D721Med (cell line): ENCODE data around the gene TSPAN33.

Source experiments
- DNase-seq: peaks from one replicate; pipeline ENCODE4 v3.0.0; 2011; ENCODE audit warnings: low spot score; ENCODE audit not compliant: insufficient read length
- FAIRE-seq: peaks from 2 replicates; lab custom pipeline; 2011; peaks lifted over from hg19 to GRCh38; lab: Jason Lieb, UNC
- TF ChIP-seq, protein P1 (sequence below): IDR thresholded peaks from 2 replicates; pipeline ENCODE4 v1.5.1; 2012; ENCODE audit warnings: mild to moderate bottlenecking, control low read depth; ENCODE audit not compliant: insufficient read depth; ENCODE audit errors: missing control alignments

Gene TSPAN33

DNA sequence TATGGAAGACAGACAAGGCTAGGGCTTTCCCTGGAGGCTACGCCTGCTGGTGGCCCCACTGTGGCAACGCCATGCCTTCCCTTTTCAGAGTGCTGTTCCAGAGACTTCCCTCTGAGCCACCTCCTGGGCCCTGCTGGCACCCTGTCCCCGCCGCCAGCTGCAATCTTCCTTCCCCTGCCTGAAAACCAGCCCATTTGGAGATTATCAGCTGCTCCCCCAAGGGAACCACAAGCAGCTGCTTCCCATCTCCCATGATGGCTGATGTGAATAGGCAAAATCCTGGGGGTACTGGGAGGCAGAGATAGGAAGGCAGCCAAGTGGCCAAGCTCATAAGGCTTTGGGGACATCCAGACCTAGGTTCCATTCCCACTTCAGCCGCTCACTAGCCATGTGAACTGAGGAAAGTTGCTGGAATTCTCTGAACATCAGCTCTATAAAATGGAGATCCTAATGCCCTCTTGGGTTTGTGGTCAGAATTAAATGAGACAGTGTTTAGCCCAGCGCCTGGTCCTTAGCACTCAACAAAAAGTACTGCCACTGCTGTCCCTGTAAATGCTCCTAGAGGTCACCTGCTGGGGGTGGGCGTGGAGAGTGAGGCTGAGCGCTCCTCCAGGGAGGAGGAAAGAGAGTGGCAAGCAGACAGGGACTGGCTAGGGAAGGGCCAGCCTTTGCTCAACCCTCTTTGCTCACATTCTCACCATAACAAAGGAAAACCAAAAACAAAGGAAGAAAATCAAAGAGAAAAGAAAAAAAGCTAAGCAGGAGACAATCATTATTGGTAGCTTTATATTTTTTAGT, 5.9 kb downstream of the TSPAN33 start:
- no peak for DNase-seq
- TF ChIP-seq, protein P1, sequence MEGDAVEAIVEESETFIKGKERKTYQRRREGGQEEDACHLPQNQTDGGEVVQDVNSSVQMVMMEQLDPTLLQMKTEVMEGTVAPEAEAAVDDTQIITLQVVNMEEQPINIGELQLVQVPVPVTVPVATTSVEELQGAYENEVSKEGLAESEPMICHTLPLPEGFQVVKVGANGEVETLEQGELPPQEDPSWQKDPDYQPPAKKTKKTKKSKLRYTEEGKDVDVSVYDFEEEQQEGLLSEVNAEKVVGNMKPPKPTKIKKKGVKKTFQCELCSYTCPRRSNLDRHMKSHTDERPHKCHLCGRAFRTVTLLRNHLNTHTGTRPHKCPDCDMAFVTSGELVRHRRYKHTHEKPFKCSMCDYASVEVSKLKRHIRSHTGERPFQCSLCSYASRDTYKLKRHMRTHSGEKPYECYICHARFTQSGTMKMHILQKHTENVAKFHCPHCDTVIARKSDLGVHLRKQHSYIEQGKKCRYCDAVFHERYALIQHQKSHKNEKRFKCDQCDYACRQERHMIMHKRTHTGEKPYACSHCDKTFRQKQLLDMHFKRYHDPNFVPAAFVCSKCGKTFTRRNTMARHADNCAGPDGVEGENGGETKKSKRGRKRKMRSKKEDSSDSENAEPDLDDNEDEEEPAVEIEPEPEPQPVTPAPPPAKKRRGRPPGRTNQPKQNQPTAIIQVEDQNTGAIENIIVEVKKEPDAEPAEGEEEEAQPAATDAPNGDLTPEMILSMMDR = no peak
- no peak for FAIRE-seq

DNA sequence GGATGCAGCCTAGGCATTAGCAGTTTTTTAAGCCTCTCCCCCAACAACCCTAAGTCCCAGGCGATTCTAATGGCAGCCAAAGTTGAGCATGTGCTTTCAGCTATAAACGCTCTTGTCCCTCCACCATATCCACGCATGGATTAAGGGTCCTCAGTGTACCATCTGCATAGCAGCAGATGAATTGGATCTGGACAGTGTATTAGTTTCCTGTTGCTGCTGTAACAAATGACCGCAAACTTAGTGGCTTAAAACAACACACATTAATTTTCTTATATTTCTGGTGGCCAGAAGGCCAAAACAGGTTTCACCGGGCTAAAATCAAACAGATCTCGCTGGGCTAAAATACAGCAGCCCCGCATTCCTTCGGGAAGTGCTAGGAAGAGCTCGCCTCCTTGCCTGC, 13.1 kb downstream of the TSPAN33 start:
- FAIRE-seq (no peak), DNase-seq (no peak)
- TF ChIP-seq, protein P1 = no peak

DNA sequence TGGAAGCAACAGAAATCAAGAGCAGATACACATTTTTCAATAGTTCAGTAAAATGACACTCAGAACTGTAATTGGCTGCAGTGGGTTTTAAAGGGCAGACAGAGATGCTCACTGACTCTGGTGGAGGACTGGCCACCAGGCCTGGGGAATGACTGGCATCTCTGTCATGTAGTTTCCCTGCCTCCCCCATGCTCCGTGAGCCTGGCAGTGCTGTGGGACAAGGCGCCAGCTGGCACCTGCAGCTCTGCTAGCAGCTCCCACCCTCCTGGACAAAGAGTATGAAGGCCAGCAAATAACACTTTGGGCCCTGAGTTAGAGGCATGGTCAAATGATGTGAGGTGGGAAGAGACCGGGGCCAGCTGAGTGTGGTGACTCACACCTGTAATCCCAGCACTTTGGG, 15.0 kb downstream of the TSPAN33 start:
- no peak for DNase-seq
- FAIRE-seq = no peak
- TF ChIP-seq, protein P1 = no peak

DNA sequence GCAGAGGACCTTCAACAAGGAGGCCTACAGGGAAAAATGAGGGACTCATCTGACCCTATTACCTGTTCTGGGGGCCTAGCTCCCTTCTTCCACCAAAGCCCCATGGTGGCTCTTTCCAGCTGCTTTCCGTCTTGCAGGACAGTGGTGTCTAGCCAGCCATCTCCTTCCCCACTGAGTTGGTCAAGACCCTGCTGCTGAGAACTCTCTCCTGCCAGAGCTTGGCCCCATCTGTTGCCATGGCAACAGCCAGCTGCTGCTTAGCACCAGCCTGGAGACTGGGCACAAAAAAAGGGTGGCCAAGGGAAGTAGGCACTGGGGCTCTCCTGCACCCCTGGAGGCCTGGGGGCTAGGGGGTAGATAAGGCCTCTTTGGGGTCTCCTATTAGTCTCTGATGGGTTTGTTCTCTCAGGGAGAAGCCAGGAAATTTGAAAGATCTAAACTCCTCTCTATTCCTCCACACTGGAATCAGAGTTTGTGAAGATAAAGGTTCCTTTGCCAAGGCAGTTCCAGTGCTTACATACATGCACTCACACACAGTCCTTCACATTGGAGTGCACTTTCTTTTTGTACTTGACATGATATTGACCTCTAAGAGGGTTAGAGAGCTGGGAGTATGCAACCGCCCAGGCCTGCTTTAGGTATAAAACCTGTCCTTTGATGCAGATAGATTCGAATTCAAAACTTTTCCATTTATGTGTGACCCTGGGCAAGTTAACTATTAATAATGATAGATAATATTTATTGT, 15.8 kb downstream of the TSPAN33 start:
- DNase-seq = no peak
- TF ChIP-seq, protein P1 = no peak
- FAIRE-seq = no peak

DNA sequence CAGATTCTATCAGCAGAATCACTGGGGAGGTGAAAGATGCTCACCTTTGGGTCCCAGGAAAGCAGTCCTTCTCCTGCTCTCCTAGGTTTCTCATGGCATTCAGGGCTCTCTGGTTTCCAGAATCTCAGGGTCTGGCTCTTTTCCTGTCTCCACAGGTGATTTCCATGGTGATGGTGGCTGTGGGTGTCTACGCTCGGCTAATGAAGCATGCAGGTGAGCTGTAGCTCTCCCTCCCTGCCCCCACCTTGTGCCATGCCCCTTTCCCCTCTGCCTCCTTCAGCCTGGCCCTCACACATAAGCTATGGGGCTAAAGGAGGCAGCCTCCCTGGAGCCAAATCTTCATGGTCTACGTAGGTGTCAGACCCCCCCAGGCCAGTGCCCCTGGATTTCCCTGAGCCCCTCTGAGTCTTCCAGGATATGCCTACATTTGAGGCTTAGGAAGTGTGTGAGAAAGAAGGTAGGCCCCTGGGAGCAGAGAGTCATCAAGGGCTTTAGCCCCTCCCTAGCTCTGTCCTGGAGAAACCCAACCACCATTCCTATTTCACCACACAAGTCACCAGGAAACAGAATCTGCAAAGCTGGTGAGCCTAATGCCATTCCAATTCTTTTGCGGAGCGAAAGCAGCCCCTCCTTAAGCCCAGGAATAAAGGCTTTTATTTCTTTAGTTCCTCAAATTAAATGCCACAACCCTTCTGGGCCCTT, 17.2 kb downstream of the TSPAN33 start:
- DNase-seq (no peak), FAIRE-seq (no peak)

DNA sequence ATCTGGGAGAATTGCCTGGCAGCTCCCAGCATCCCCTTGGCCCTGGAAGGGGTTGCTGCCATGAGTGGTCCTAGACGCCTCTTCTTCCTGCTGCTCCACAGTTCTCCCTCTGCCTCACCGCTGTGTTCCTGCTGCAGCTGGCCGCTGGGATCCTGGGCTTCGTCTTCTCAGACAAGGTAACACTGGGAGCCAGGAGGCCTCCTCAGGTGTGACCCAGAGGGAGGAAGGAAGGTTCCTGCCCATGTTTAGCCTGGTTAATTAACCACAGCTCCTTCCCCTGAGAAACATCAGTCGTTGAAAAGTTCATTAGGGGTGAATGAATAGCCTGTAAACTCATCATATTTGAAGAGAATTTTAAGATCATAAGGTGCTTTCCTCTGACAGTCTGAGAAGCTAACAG, 18.2 kb downstream of the TSPAN33 start:
- TF ChIP-seq, protein P1 = no peak
- FAIRE-seq = no peak

More for the DNA sequence above, 17.2 kb downstream of the TSPAN33 start:
- TF ChIP-seq, protein P1 = no peak

More for the DNA sequence above, 18.2 kb downstream of the TSPAN33 start:
- no peak for DNase-seq
